ENCODE measurements around the gene MYCBPAP.

Gene MYCBPAP

GRCh38 chr17:50520483-50520882 is 12.2 kb downstream of the MYCBPAP start:
- DNase-seq, result no peak

GRCh38 chr17:50521514-50521913 is 13.3 kb downstream of the MYCBPAP start:
- no peak for DNase-seq

- no peak for DNase-seq
Observed at GRCh38 chr17:50522766-50523165, 14.5 kb downstream of the MYCBPAP start.

GRCh38 chr17:50523208-50523607 is 15.0 kb downstream of the MYCBPAP start:
- no peak for DNase-seq

GRCh38 chr17:50524838-50525237 is 16.6 kb downstream of the MYCBPAP start:
- no peak for DNase-seq

- no peak for DNase-seq
Observed at GRCh38 chr17:50527155-50527762, 19.0 kb downstream of the MYCBPAP start.

GRCh38 chr17:50527949-50528474 is 19.8 kb downstream of the MYCBPAP start:
- DNase-seq, result no peak

GRCh38 chr17:50529849-50530248 is 21.6 kb downstream of the MYCBPAP start:
- no peak for DNase-seq

- DNase-seq, result no peak
Observed at GRCh38 chr17:50531428-50532025, 23.3 kb downstream of the MYCBPAP start.

- DNase-seq, result no peak
Observed at GRCh38 chr17:50532452-50533024, 24.3 kb downstream of the MYCBPAP start, which contains the start of gene EPN3. TSS of gene EPN3 (plus strand) at chr17:50532735. CDS start at chr17:50536557, 3,822 bp downstream.

GRCh38 chr17:50533185-50533584 is 24.9 kb downstream of the MYCBPAP start:
- DNase-seq, result no peak

GRCh38 chr17:50533720-50534148 is 25.5 kb downstream of the MYCBPAP start:
- DNase-seq, result no peak

- no peak for DNase-seq
Observed at GRCh38 chr17:50534222-50534978, 26.2 kb downstream of the MYCBPAP start.

GRCh38 chr17:50534979-50535326 is 26.7 kb downstream of the MYCBPAP start:
- no peak for DNase-seq

- no peak for DNase-seq
Observed at GRCh38 chr17:50535407-50535806, 27.2 kb downstream of the MYCBPAP start.

GRCh38 chr17:50536683-50537646 is 28.7 kb downstream of the MYCBPAP start:
- DNase-seq, result no peak

GRCh38 chr17:50537721-50538548 is 29.7 kb downstream of the MYCBPAP start:
- DNase-seq, result no peak

GRCh38 chr17:50538549-50539410 is 30.5 kb downstream of the MYCBPAP start:
- DNase-seq, result no peak

GRCh38 chr17:50539762-50540559 is 31.7 kb downstream of the MYCBPAP start:
- DNase-seq, result no peak
